ENCODE data around the gene CSRP2. TPM values are rescaled to one million over a fixed set of nuclear protein-coding genes. Genes with fewer than 3 reads are reported as not detected.

Gene CSRP2
- total RNA-seq, 1 experiment from 2014 or later, result 46.6 TPM

GRCh38 chr12:76881142-76881541, 2.3 kb upstream of the CSRP2 start:
- no peak overlapping the region for H3K4me3 ChIP-seq (ENCODE audit: low read depth, low read length, poor library complexity, severe bottlenecking)
- H3K4me1 ChIP-seq (ENCODE audit: insufficient read depth, low read length, poor library complexity, severe bottlenecking), result peaks cover 4% of the 10 kb centered on the region
- no peak for DNase-seq (ENCODE audit: low spot score)
- intact Hi-C loops (cut with micrococcal nuclease; ENCODE audit: unreplicated experiment), result no loop called here
- no TSS peak for BruUV-seq (replicated peaks)
- ChIA-PET POLR2A (ENCODE audit: low non-redundant PET) (no interaction called here), CTCF (no interaction called here)
- no peaks in the 10 kb centered on the region for H3K9me3 ChIP-seq (ENCODE audit: low read depth, low read length, poor library complexity, severe bottlenecking)
- no peaks in the 10 kb centered on the region for H3K36me3 ChIP-seq (ENCODE audit: insufficient read depth, low read length, poor library complexity, severe bottlenecking)
- TF ChIP-seq, protein P1, sequence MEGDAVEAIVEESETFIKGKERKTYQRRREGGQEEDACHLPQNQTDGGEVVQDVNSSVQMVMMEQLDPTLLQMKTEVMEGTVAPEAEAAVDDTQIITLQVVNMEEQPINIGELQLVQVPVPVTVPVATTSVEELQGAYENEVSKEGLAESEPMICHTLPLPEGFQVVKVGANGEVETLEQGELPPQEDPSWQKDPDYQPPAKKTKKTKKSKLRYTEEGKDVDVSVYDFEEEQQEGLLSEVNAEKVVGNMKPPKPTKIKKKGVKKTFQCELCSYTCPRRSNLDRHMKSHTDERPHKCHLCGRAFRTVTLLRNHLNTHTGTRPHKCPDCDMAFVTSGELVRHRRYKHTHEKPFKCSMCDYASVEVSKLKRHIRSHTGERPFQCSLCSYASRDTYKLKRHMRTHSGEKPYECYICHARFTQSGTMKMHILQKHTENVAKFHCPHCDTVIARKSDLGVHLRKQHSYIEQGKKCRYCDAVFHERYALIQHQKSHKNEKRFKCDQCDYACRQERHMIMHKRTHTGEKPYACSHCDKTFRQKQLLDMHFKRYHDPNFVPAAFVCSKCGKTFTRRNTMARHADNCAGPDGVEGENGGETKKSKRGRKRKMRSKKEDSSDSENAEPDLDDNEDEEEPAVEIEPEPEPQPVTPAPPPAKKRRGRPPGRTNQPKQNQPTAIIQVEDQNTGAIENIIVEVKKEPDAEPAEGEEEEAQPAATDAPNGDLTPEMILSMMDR (conservative IDR thresholded peaks at IDR 0.05; ENCODE audit: low read depth, low read length), result no peak
- no peak for TF ChIP-seq EZH2 (IDR thresholded peaks at IDR 0.05; ENCODE audit: borderline replicate concordance, low read depth, low read length, poor library complexity, severe bottlenecking)
- H3K27me3 ChIP-seq (replicated peaks; ENCODE audit: insufficient read depth, low read depth, low read length, poor library complexity), result no peaks in the 10 kb centered on the region
- no peak overlapping the region for H3K27ac ChIP-seq (ENCODE audit: low read depth, low read length, poor library complexity, severe bottlenecking)

- ChIA-PET CTCF (no interaction called here), POLR2A (ENCODE audit: low non-redundant PET) (no interaction called here)
- Histone ChIP-seq H3K9me3 (ENCODE audit: low read depth, low read length, poor library complexity, severe bottlenecking) (no peaks in the 10 kb centered on the region), H3K27me3 (replicated peaks; ENCODE audit: insufficient read depth, low read depth, low read length, poor library complexity) (no peaks in the 10 kb centered on the region), H3K36me3 (ENCODE audit: insufficient read depth, low read length, poor library complexity, severe bottlenecking) (no peaks in the 10 kb centered on the region), H3K4me3 (ENCODE audit: low read depth, low read length, poor library complexity, severe bottlenecking) (no peak overlapping the region), H3K4me1 (ENCODE audit: insufficient read depth, low read length, poor library complexity, severe bottlenecking) (peaks cover 4% of the 10 kb centered on the region), H3K27ac (ENCODE audit: low read depth, low read length, poor library complexity, severe bottlenecking) (no peak overlapping the region)
- no peak for TF ChIP-seq EZH2 (IDR thresholded peaks at IDR 0.05; ENCODE audit: borderline replicate concordance, low read depth, low read length, poor library complexity, severe bottlenecking)
- TF ChIP-seq, protein P1 (conservative IDR thresholded peaks at IDR 0.05; ENCODE audit: low read depth, low read length), result no peak
- no peak for DNase-seq (ENCODE audit: low spot score)
- intact Hi-C loops (cut with micrococcal nuclease; ENCODE audit: unreplicated experiment), result no loop called here
- BruUV-seq (replicated peaks), result no TSS peak
Measured at GRCh38 chr12:76880519-76881023, 1.8 kb upstream of the CSRP2 start.

- Histone ChIP-seq H3K27ac (ENCODE audit: low read depth, low read length, poor library complexity, severe bottlenecking) (no peak overlapping the region), H3K4me3 (ENCODE audit: low read depth, low read length, poor library complexity, severe bottlenecking) (peak overlapping the region; percentile 75), H3K36me3 (ENCODE audit: insufficient read depth, low read length, poor library complexity, severe bottlenecking) (no peaks in the 10 kb centered on the region), H3K27me3 (replicated peaks; ENCODE audit: insufficient read depth, low read depth, low read length, poor library complexity) (no peaks in the 10 kb centered on the region), H3K4me1 (ENCODE audit: insufficient read depth, low read length, poor library complexity, severe bottlenecking) (peaks cover 4% of the 10 kb centered on the region), H3K9me3 (ENCODE audit: low read depth, low read length, poor library complexity, severe bottlenecking) (no peaks in the 10 kb centered on the region)
- ChIA-PET CTCF (no interaction called here), POLR2A (ENCODE audit: low non-redundant PET) (no interaction called here)
- no TSS peak for BruUV-seq (replicated peaks)
- TF ChIP-seq, protein P1 (conservative IDR thresholded peaks at IDR 0.05; ENCODE audit: low read depth, low read length), result no peak
- no peak for TF ChIP-seq EZH2 (IDR thresholded peaks at IDR 0.05; ENCODE audit: borderline replicate concordance, low read depth, low read length, poor library complexity, severe bottlenecking)
- DNase-seq (ENCODE audit: low spot score), result no peak
- intact Hi-C loops (cut with micrococcal nuclease; ENCODE audit: unreplicated experiment), result no loop called here
Measured at GRCh38 chr12:76879710-76880518, 1.1 kb upstream of the CSRP2 start.

Measured in A673 (cell line).